ENCODE results near the gene STRBP.

The STRBP gene

DNA sequence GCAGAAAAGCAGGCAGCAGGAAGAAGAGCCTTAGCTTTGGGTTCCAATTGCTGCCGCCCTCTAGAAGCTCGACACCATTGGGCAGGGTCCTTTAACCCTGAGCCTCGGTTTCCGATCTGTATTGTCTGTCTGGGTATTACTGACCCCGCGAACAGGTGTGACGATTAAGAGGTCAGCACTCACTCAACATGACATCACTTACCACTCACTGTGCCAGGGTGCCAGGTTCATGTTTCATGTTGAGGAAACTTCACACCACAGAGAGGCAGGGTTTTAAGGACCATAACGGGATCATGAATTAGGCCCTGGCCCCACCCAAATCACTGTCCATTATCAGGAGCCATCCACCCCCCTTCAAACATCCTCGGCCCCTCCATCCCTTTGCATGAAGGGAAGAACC is 159.4 kb downstream of the STRBP start:
- POLR2A ChIA-PET, result no interaction called here
- TF ChIP-seq, protein P1, sequence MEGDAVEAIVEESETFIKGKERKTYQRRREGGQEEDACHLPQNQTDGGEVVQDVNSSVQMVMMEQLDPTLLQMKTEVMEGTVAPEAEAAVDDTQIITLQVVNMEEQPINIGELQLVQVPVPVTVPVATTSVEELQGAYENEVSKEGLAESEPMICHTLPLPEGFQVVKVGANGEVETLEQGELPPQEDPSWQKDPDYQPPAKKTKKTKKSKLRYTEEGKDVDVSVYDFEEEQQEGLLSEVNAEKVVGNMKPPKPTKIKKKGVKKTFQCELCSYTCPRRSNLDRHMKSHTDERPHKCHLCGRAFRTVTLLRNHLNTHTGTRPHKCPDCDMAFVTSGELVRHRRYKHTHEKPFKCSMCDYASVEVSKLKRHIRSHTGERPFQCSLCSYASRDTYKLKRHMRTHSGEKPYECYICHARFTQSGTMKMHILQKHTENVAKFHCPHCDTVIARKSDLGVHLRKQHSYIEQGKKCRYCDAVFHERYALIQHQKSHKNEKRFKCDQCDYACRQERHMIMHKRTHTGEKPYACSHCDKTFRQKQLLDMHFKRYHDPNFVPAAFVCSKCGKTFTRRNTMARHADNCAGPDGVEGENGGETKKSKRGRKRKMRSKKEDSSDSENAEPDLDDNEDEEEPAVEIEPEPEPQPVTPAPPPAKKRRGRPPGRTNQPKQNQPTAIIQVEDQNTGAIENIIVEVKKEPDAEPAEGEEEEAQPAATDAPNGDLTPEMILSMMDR (IDR thresholded peaks at IDR 0.05; ENCODE audit: insufficient read depth, low read length, missing control alignments), result no peak

DNA sequence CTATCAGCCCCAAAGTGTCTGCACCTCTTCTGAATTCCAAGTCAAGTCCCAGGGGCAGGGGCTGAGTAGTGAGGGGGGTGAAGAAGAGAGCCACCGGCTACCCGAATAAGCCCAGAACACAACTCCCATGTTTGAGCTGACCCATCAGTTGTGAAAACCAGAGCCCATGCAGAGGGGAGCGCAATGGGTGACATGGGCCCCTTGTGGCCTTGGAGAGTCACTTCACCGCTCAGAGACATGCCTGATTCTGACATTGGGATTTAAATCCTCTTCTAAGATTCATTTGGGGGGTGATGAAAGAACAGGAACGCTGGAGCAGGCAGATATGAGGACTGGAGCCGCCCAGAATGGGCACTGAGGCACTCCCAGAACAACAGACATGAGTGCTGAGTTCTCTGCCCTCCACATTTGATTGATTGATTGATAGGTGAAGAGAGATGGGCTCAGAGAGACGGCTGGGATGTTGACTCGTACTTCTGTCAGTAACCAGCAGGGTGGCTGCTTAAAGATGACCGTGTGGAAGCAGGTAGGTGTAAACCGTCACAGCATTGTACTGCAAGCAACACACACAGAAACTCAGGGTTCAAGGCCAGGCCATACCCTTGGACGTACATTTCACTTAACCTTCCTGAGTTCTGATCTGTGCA is 160.6 kb downstream of the STRBP start:
- ChIA-PET POLR2A (no interaction called here), CTCF (no interaction called here)
- TF ChIP-seq, protein P1 (IDR thresholded peaks at IDR 0.05; ENCODE audit: insufficient read depth, low read length, missing control alignments), result no peak
- H3K4me3 ChIP-seq (ENCODE audit: low read depth, low read length), result no peak overlapping the region
- DNase-seq (ENCODE audit: low read depth, low spot score), result no peak

More for the DNA sequence above, 159.4 kb downstream of the STRBP start:
- DNase-seq (ENCODE audit: low read depth, low spot score), result no peak
- no peak overlapping the region for H3K4me3 ChIP-seq (ENCODE audit: low read depth, low read length)
- CTCF ChIA-PET, result no interaction called here

DNA sequence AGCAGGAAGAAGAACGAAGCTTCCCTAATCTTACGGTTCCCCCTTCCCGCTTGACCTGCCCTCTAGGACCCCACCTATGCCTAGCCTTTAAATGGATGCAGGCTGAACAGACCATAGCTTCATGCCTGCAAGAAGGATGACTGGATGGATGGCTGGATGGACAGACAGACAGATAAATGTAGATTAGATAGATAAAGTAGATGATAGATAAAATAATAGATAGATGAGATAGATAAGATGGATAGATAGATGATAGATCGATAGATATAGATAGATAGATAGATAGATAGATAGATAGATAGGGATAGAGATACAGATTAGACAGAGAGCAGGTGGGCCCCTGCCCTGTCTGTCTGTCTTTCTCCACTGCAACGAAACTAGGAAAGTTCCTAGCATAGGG is 162.9 kb downstream of the STRBP start:
- ChIA-PET POLR2A (interaction anchor here (0.8 kb wide), 1 partner anchor 13 kb away, joined by 4 read pairs; no protein-coding TSS in a partner anchor), CTCF (interaction anchor here (0.9 to 7.0 kb wide), 3 partner anchors 10 to 246 kb away, joined by 4 to 107 read pairs (median 44); no protein-coding TSS in a partner anchor)
- no peak for DNase-seq (ENCODE audit: low read depth, low spot score)
- H3K4me3 ChIP-seq (ENCODE audit: low read depth, low read length), result no peak overlapping the region
- TF ChIP-seq, protein P1 (IDR thresholded peaks at IDR 0.05; ENCODE audit: insufficient read depth, low read length, missing control alignments), result no peak

DNA sequence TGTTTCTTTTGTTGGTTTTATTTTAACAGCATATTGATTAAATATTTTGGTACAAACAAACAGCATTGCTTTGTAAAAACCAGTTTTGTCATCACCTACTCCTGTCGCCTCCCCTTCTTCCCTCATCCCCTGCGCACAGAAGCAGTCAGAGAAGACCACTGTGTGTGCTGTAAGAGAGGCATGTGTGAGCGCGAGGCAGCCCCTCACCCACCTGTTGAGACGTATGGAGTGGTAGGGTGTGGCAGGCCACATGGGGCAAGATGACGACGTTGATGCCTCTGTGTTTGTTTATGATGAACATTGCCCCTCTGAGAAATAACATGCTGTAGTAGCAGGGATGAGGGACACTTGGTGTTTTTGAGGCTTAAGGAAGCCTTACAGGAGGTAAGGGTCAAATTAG is 163.6 kb downstream of the STRBP start:
- H3K4me3 ChIP-seq (ENCODE audit: low read depth, low read length), result no peak overlapping the region
- DNase-seq (ENCODE audit: low read depth, low spot score), result no peak
- ChIA-PET POLR2A (no interaction called here), CTCF (interaction anchor here (3.0 to 7.0 kb wide), 3 partner anchors 13 to 247 kb away, joined by 11 to 107 read pairs (median 44); no protein-coding TSS in a partner anchor)
- TF ChIP-seq, protein P1 (IDR thresholded peaks at IDR 0.05; ENCODE audit: insufficient read depth, low read length, missing control alignments), result no peak

DNA sequence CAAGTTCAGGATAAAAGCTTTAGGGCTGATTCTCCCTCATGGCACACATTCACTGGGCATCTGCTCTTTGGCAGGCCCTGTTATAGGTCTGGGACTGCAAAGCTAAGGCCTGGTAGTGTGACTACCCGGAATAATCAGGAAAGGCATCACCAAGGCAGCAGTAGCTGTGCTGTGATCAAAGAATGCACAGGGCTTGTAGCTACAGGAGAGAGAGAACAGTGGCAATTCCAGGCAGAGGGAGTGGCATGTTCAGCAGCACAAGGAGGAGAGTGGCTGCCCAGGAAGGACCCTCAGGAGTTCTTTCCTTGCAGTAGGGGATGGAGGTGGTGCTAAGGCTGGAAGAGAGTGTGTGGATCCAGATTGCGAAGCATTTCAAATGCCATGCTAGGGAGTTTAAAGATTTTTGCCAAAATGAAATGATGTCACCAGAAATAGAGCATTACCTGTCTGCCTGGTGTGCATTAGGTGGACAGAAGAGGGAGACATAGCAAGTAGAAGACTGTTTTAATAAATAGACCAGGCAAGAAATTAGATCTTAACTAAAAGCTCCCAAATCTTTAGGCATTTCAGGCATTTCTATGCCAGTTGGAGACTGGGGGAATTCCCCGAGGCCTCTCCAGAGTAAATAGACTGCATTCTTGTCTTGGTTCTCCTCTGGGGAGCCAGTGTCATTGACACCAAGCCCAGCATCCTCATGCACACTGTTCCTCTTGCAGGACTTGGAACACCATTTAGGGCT is 165.8 kb downstream of the STRBP start:
- CTCF ChIA-PET, result interaction anchor here (0.6 to 7.0 kb wide), 18 partner anchors 10 to 283 kb away, joined by 3 to 107 read pairs (median 4); no protein-coding TSS in a partner anchor
- H3K4me3 ChIP-seq (ENCODE audit: low read depth, low read length), result no peak overlapping the region
- TF ChIP-seq, protein P1 (IDR thresholded peaks at IDR 0.05; ENCODE audit: insufficient read depth, low read length, missing control alignments), result peak; percentile 17
- DNase-seq (ENCODE audit: low read depth, low spot score), result peak; percentile 16
- POLR2A ChIA-PET, result no interaction called here

DNA sequence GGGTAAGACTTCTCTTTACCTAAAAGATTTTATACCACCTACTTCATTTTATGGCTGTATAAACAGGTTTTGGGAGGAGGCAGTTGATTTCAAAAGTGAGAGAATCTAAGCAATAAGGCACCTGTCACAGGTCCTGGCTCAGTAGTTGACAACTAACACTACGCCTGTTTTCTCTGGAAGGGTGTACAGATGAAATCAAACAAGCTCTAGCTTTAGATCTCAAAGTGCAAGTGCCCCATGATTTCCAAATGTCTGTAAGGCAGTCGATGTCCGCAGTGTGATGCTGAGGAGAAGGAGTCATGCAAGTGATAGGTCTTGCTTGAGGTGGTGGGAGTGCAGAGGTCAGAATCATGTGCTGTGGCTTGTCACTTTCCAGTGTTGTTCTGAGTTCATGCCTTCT is 168.8 kb downstream of the STRBP start:
- TF ChIP-seq, protein P1 (IDR thresholded peaks at IDR 0.05; ENCODE audit: insufficient read depth, low read length, missing control alignments), result no peak
- CTCF ChIA-PET, result interaction anchor here (0.7 to 1.4 kb wide), 5 partner anchors 9 to 254 kb away, joined by 3 to 5 read pairs (median 3); no protein-coding TSS in a partner anchor
- POLR2A ChIA-PET, result no interaction called here

More for the DNA sequence above, 168.8 kb downstream of the STRBP start:
- H3K4me3 ChIP-seq (ENCODE audit: low read depth, low read length), result no peak overlapping the region
- no peak for DNase-seq (ENCODE audit: low read depth, low spot score)

Measured in AG04449 (cell line).